ENCODE data around the gene CD63. TPM values are rescaled to one million over a fixed set of nuclear protein-coding genes. Genes with fewer than 3 reads are reported as not detected.

The CD63 gene
- total RNA-seq, 1 experiment from 2014 or later = 581 TPM

- Histone ChIP-seq H3T11ph (ENCODE audit: low read length) (no peak overlapping the region), H3K14ac (ENCODE audit: insufficient read depth, low read length) (no peak overlapping the region), H3K18ac (ENCODE audit: insufficient read length, low read depth, low read length) (no peak overlapping the region), H2BK15ac (ENCODE audit: low read depth, low read length) (no peak overlapping the region), H2BK12ac (ENCODE audit: insufficient read length, low read depth, low read length) (no peak overlapping the region), H2BK20ac (ENCODE audit: low read depth, low read length, poor library complexity, severe bottlenecking) (no peak overlapping the region), H3K4ac (ENCODE audit: low read depth, low read length) (no peak overlapping the region), H2BK5ac (ENCODE audit: insufficient read length, low read length) (no peak overlapping the region), H3K23me2 (ENCODE audit: insufficient read length, low read depth, low read length, poor library complexity, severe bottlenecking) (no peaks in the 10 kb centered on the region), H4K91ac (ENCODE audit: insufficient read length, low read depth, low read length) (no peak overlapping the region), H3K9me3 (ENCODE audit: control insufficient read depth, low read depth, low read length) (no peaks in the 10 kb centered on the region), H2BK120ac (ENCODE audit: low read depth, low read length, poor library complexity, severe bottlenecking) (no peak overlapping the region), H2AFZ (ENCODE audit: low read length) (no peak overlapping the region), H2AK5ac (ENCODE audit: insufficient read length, low read length) (no peak overlapping the region), H3K4me1 (ENCODE audit: insufficient read depth, low read length) (no peaks in the 10 kb centered on the region), H3K27me3 (ENCODE audit: insufficient read depth, low read length) (no peaks in the 10 kb centered on the region), H4K8ac (replicated peaks; ENCODE audit: insufficient read length, low read depth, low read length) (no peak overlapping the region), H3K79me1 (ENCODE audit: insufficient read depth, low read depth, low read length, poor library complexity, severe bottlenecking) (no peaks in the 10 kb centered on the region), H3K9ac (ENCODE audit: extremely low read depth, insufficient read length, low read length) (no peak overlapping the region), H4K20me1 (ENCODE audit: control insufficient read depth, insufficient read depth, insufficient read length) (no peaks in the 10 kb centered on the region), H3K23ac (ENCODE audit: insufficient read length, low read depth, low read length) (no peak overlapping the region), H3K4me2 (ENCODE audit: insufficient read depth, insufficient read length, low read length) (no peak overlapping the region), H3K27ac (ENCODE audit: insufficient read length, low read depth, low read length) (no peak overlapping the region), H3K56ac (ENCODE audit: insufficient read length, low read depth, low read length) (no peak overlapping the region), H4K5ac (ENCODE audit: insufficient read length, low read depth, low read length) (no peak overlapping the region), H3K79me2 (ENCODE audit: insufficient read depth, low read length) (no peaks in the 10 kb centered on the region)
- no peak for TF ChIP-seq CTCF (conservative IDR thresholded peaks at IDR 0.05)
- no CpG with 5 or more reads among the region's 7 CpGs for WGBS (ENCODE audit: extremely low coverage, insufficient read length, low lambda C conversion rate)
- no peaks in the 10 kb centered on the region for H3K9me3 Mint-ChIP-seq
- H3K27ac Mint-ChIP-seq = peak overlapping the region in 2 of 3 experiments; percentile 27 to 57; a peak in 4 of 7 replicates
- peaks cover 14 to 35% (median 27%) of the 10 kb centered on the region in 3 experiments; a peak in 6 of 7 replicates for H3K36me3 Mint-ChIP-seq (ENCODE audit: insufficient read depth in 1 of 3, low read depth in 3 of 3)
- no peak for DNase-seq
- peaks cover 1% of the 10 kb centered on the region; the same call in 1 of the 2 replicates for H3K27me3 Mint-ChIP-seq (ENCODE audit: low read depth)
- peaks cover 20 to 21% of the 10 kb centered on the region in 2 experiments for H3K4me1 Mint-ChIP-seq
- no peak overlapping the region for H3K4me3 Mint-ChIP-seq
Observed at GRCh38 chr12:55683676-55684075, 45.1 kb downstream of the CD63 start.

All from H9 (cell line).